Inferior parietal cortex (tissue), 1 donor: ENCODE measurements around the gene RAD51B.

Experiments
- DNase-seq: peaks from one replicate; pipeline ENCODE4 v3.0.0-alpha.2; 2016; ENCODE audit errors: extremely low spot score

The RAD51B gene

GRCh38 chr14:68568907-68569897 is 749.6 kb downstream of the RAD51B start:
- no peak for DNase-seq

- DNase-seq, result no peak
Observed at GRCh38 chr14:68569970-68570409, 750.4 kb downstream of the RAD51B start.

GRCh38 chr14:68571114-68571591 is 751.6 kb downstream of the RAD51B start:
- DNase-seq, result no peak

GRCh38 chr14:68571928-68572525 is 752.4 kb downstream of the RAD51B start:
- no peak for DNase-seq

- DNase-seq, result no peak
Observed at GRCh38 chr14:68573126-68573525, 753.5 kb downstream of the RAD51B start.

GRCh38 chr14:68573722-68574121 is 754.1 kb downstream of the RAD51B start:
- DNase-seq, result no peak

- no peak for DNase-seq
Observed at GRCh38 chr14:68574461-68574860, 754.9 kb downstream of the RAD51B start.

GRCh38 chr14:68574906-68575305 is 755.3 kb downstream of the RAD51B start:
- no peak for DNase-seq

- DNase-seq, result no peak
Observed at GRCh38 chr14:68575426-68575825, 755.8 kb downstream of the RAD51B start.

GRCh38 chr14:68576031-68576430 is 756.5 kb downstream of the RAD51B start:
- DNase-seq, result no peak

- no peak for DNase-seq
Observed at GRCh38 chr14:68576496-68577244, 757.1 kb downstream of the RAD51B start.

GRCh38 chr14:68577802-68578541 is 758.4 kb downstream of the RAD51B start:
- no peak for DNase-seq

GRCh38 chr14:68578597-68578996 is 759.0 kb downstream of the RAD51B start:
- DNase-seq, result no peak

GRCh38 chr14:68580096-68580645 is 760.6 kb downstream of the RAD51B start:
- no peak for DNase-seq

- no peak for DNase-seq
Observed at GRCh38 chr14:68580671-68581070, 761.1 kb downstream of the RAD51B start.

GRCh38 chr14:68583548-68584280 is 764.1 kb downstream of the RAD51B start:
- no peak for DNase-seq

GRCh38 chr14:68584786-68585185 is 765.2 kb downstream of the RAD51B start:
- no peak for DNase-seq

GRCh38 chr14:68585690-68586089 is 766.1 kb downstream of the RAD51B start:
- peak; percentile 38 for DNase-seq

- DNase-seq, result no peak
Observed at GRCh38 chr14:68586896-68587751, 767.5 kb downstream of the RAD51B start.
